HUES48 (cell line): ENCODE results near the gene BRD9.
"Not testable (repeated sequence)": the region's sequence is repeated elsewhere in the genome, so short reads cannot be mapped to it uniquely, and the experiment has no call there.

Experiments
- H3K27ac ChIP-seq: one replicate; pipeline ENCODE4 v1.7.0; 2013; ENCODE audit warnings: low read depth, low read length, inconsistent platforms
- H3K27me3 ChIP-seq: 2 replicates; pipeline ENCODE4 v1.6.1; 2013; ENCODE audit warnings: mild to moderate bottlenecking, low read length; ENCODE audit not compliant: control insufficient read depth, insufficient read depth
- H3K36me3 ChIP-seq: 2 replicates; pipeline ENCODE4 v1.6.1; 2013; ENCODE audit warnings: low read length; ENCODE audit not compliant: control insufficient read depth, insufficient read depth
- H3K4me1 ChIP-seq: 2 replicates; pipeline ENCODE4 v1.6.1; 2013; ENCODE audit warnings: mild to moderate bottlenecking, low read length; ENCODE audit not compliant: control insufficient read depth, insufficient read depth
- H3K4me3 ChIP-seq: 2 replicates; pipeline ENCODE4 v1.5.1; 2013; ENCODE audit warnings: mild to moderate bottlenecking, low read depth, low read length
- H3K9ac ChIP-seq: 2 replicates; pipeline ENCODE4 v1.6.1; 2013; ENCODE audit warnings: mild to moderate bottlenecking, low read depth, low read length, moderate library complexity
- H3K9me3 ChIP-seq: 2 replicates; pipeline ENCODE4 v1.6.1; 2013; ENCODE audit warnings: low read length; ENCODE audit not compliant: control insufficient read depth, insufficient read depth

BRD9 gene

GRCh38 chr5:932628-933250 is 40.1 kb upstream of the BRD9 start:
- Histone ChIP-seq H3K9me3 (no peaks in the 10 kb centered on the region), H3K36me3 (no peaks in the 10 kb centered on the region), H3K4me3 (no peak overlapping the region), H3K4me1 (no peaks in the 10 kb centered on the region), H3K27me3 (peaks cover 4% of the 10 kb centered on the region), H3K9ac (no peak overlapping the region), H3K27ac (no peak overlapping the region)

- H3K9ac ChIP-seq: no peak overlapping the region
- no peaks in the 10 kb centered on the region for H3K9me3 ChIP-seq
- no peaks in the 10 kb centered on the region for H3K36me3 ChIP-seq
- no peak overlapping the region for H3K4me3 ChIP-seq
- no peak overlapping the region for H3K27ac ChIP-seq
- H3K27me3 ChIP-seq: peaks cover 6% of the 10 kb centered on the region
- H3K4me1 ChIP-seq: no peaks in the 10 kb centered on the region
Measured at GRCh38 chr5:932151-932627, 39.6 kb upstream of the BRD9 start.

GRCh38 chr5:931570-932145 is 39.1 kb upstream of the BRD9 start:
- no peaks in the 10 kb centered on the region for H3K36me3 ChIP-seq
- H3K27me3 ChIP-seq: peaks cover 11% of the 10 kb centered on the region
- no peak overlapping the region for H3K4me3 ChIP-seq
- H3K9ac ChIP-seq: no peak overlapping the region
- H3K4me1 ChIP-seq: no peaks in the 10 kb centered on the region
- no peak overlapping the region for H3K27ac ChIP-seq
- H3K9me3 ChIP-seq: no peaks in the 10 kb centered on the region

- Histone ChIP-seq H3K9me3 (no peaks in the 10 kb centered on the region), H3K27ac (no peak overlapping the region), H3K36me3 (no peaks in the 10 kb centered on the region), H3K9ac (no peak overlapping the region), H3K4me3 (no peak overlapping the region), H3K27me3 (peaks cover 19% of the 10 kb centered on the region), H3K4me1 (no peaks in the 10 kb centered on the region)
Measured at GRCh38 chr5:930866-931265, 38.3 kb upstream of the BRD9 start.

- Histone ChIP-seq H3K27ac (no peak overlapping the region), H3K36me3 (no peaks in the 10 kb centered on the region), H3K27me3 (peaks cover 28% of the 10 kb centered on the region), H3K9ac (no peak overlapping the region), H3K4me1 (no peaks in the 10 kb centered on the region), H3K9me3 (no peaks in the 10 kb centered on the region), H3K4me3 (no peak overlapping the region)
Measured at GRCh38 chr5:929596-929995, 37.0 kb upstream of the BRD9 start.

GRCh38 chr5:929182-929581 is 36.6 kb upstream of the BRD9 start:
- not testable (repeated sequence) for H3K4me1 ChIP-seq, H3K9ac ChIP-seq, H3K4me3 ChIP-seq, H3K36me3 ChIP-seq, H3K9me3 ChIP-seq, H3K27ac ChIP-seq
- peaks cover 28% of the 10 kb centered on the region for H3K27me3 ChIP-seq

GRCh38 chr5:927172-928015 is 34.8 kb upstream of the BRD9 start:
- Histone ChIP-seq H3K4me3 (peak overlapping the region; percentile 54), H3K27me3 (peaks cover 28% of the 10 kb centered on the region), H3K9ac (no peak overlapping the region)

GRCh38 chr5:926417-927171 is 34.0 kb upstream of the BRD9 start:
- peak overlapping the region; percentile 54 for H3K4me3 ChIP-seq
- H3K9me3 ChIP-seq: no peaks in the 10 kb centered on the region
- no peaks in the 10 kb centered on the region for H3K4me1 ChIP-seq
- H3K27ac ChIP-seq: no peak overlapping the region
- no peak overlapping the region for H3K9ac ChIP-seq
- H3K36me3 ChIP-seq: 0 out of 2 replicates have a peak, but pooled peaks cover 2% of the 10 kb centered on the region
- peaks cover 28% of the 10 kb centered on the region for H3K27me3 ChIP-seq

More at GRCh38 chr5:927172-928015, 34.8 kb upstream of the BRD9 start:
- Histone ChIP-seq H3K27ac (no peak overlapping the region), H3K9me3 (no peaks in the 10 kb centered on the region), H3K36me3 (no peaks in the 10 kb centered on the region), H3K4me1 (no peaks in the 10 kb centered on the region)

GRCh38 chr5:923281-923873 is 30.8 kb upstream of the BRD9 start:
- no peak overlapping the region for H3K4me3 ChIP-seq

GRCh38 chr5:922436-923280 is 30.1 kb upstream of the BRD9 start:
- H3K36me3 ChIP-seq: peaks cover 18% of the 10 kb centered on the region
- no peak overlapping the region for H3K27ac ChIP-seq
- H3K9me3 ChIP-seq: no peaks in the 10 kb centered on the region
- peaks cover 24% of the 10 kb centered on the region for H3K27me3 ChIP-seq
- H3K9ac ChIP-seq: no peak overlapping the region
- H3K4me1 ChIP-seq: no peaks in the 10 kb centered on the region
- H3K4me3 ChIP-seq: no peak overlapping the region

More at GRCh38 chr5:923281-923873, 30.8 kb upstream of the BRD9 start:
- H3K9ac ChIP-seq: no peak overlapping the region
- H3K27me3 ChIP-seq: peaks cover 24% of the 10 kb centered on the region
- peaks cover 11% of the 10 kb centered on the region for H3K36me3 ChIP-seq
- H3K4me1 ChIP-seq: no peaks in the 10 kb centered on the region
- no peak overlapping the region for H3K27ac ChIP-seq
- H3K9me3 ChIP-seq: no peaks in the 10 kb centered on the region
